HG03378 (cell line): ENCODE data around the gene HS3ST6.
"Not testable (repeated sequence)": the region's sequence is repeated elsewhere in the genome, so short reads cannot be mapped to it uniquely, and the experiment has no call there.

Source experiments
- ATAC-seq: cut with Tn5 transposase; IDR thresholded peaks from one replicate; pipeline ENCODE4 v1.9.1; 2021; ENCODE audit warnings: mild to moderate bottlenecking, moderate library complexity; ENCODE audit not compliant: unreplicated experiment

Gene HS3ST6

GRCh38 chr16:1947369-1947670, 29.1 kb upstream of the HS3ST6 start:
- no peak for ATAC-seq

- no peak for ATAC-seq
Observed at GRCh38 chr16:1946495-1947368, 28.5 kb upstream of the HS3ST6 start.

GRCh38 chr16:1945559-1946391, 27.6 kb upstream of the HS3ST6 start:
- no peak for ATAC-seq

- ATAC-seq: no peak
Observed at GRCh38 chr16:1944612-1945199, 26.5 kb upstream of the HS3ST6 start.

GRCh38 chr16:1942810-1943726, 24.9 kb upstream of the HS3ST6 start, which contains the start of gene MSRB1:
Gene MSRB1 (minus strand): TSS chr16:1943199. CDS start chr16:1943156, 43 bp downstream.
- ATAC-seq: peak; percentile 79

GRCh38 chr16:1942047-1942809, 24.0 kb upstream of the HS3ST6 start:
- no peak for ATAC-seq

GRCh38 chr16:1941162-1942046, 23.2 kb upstream of the HS3ST6 start:
- ATAC-seq: no peak

- ATAC-seq: no peak
Observed at GRCh38 chr16:1940273-1941161, 22.3 kb upstream of the HS3ST6 start.

- ATAC-seq: not testable (repeated sequence)
Observed at GRCh38 chr16:1939833-1940232, 21.6 kb upstream of the HS3ST6 start.

- ATAC-seq: no peak
Observed at GRCh38 chr16:1938910-1939309, 20.7 kb upstream of the HS3ST6 start.

- no peak for ATAC-seq
Observed at GRCh38 chr16:1938316-1938715, 20.1 kb upstream of the HS3ST6 start.

GRCh38 chr16:1936945-1937479, 18.8 kb upstream of the HS3ST6 start:
- no peak for ATAC-seq

- no peak for ATAC-seq
Observed at GRCh38 chr16:1933097-1933661, 15.0 kb upstream of the HS3ST6 start.

- ATAC-seq: no peak
Observed at GRCh38 chr16:1932050-1933028, 14.1 kb upstream of the HS3ST6 start.

- no peak for ATAC-seq
Observed at GRCh38 chr16:1930338-1930720, 12.1 kb upstream of the HS3ST6 start.
